Measurements from ENCODE around the gene LRRC2.
"Not testable (repeated sequence)": the region's sequence is repeated elsewhere in the genome, so short reads cannot be mapped to it uniquely, and the experiment has no call there.

LRRC2 gene

GRCh38 chr3:46584598-46585467 lies 18.7 kb upstream of the LRRC2 start:
- DNase-seq (ENCODE audit: low read depth), result no peak

GRCh38 chr3:46580675-46581074 lies 14.6 kb upstream of the LRRC2 start:
- DNase-seq (ENCODE audit: low read depth), result no peak

- no peak for DNase-seq (ENCODE audit: low read depth)
Observed at GRCh38 chr3:46579756-46580286, 13.7 kb upstream of the LRRC2 start.

- DNase-seq (ENCODE audit: low read depth), result no peak
Observed at GRCh38 chr3:46578973-46579755, 13.1 kb upstream of the LRRC2 start.

GRCh38 chr3:46577580-46578249 lies 11.6 kb upstream of the LRRC2 start:
- DNase-seq (ENCODE audit: low read depth), result not testable (repeated sequence)

- no peak for DNase-seq (ENCODE audit: low read depth)
Observed at GRCh38 chr3:46576879-46577278, 10.8 kb upstream of the LRRC2 start.

GRCh38 chr3:46576386-46576785 lies 10.3 kb upstream of the LRRC2 start:
- no peak for DNase-seq (ENCODE audit: low read depth)

- no peak for DNase-seq (ENCODE audit: low read depth)
Observed at GRCh38 chr3:46575577-46576222, 9.6 kb upstream of the LRRC2 start.

GRCh38 chr3:46574881-46575576 lies 8.9 kb upstream of the LRRC2 start:
- no peak for DNase-seq (ENCODE audit: low read depth)

GRCh38 chr3:46574243-46574646 lies 8.1 kb upstream of the LRRC2 start:
- no peak for DNase-seq (ENCODE audit: low read depth)

- DNase-seq (ENCODE audit: low read depth), result no peak
Observed at GRCh38 chr3:46573701-46574100, 7.6 kb upstream of the LRRC2 start.

GRCh38 chr3:46571684-46572083 lies 5.6 kb upstream of the LRRC2 start:
- DNase-seq (ENCODE audit: low read depth), result no peak

- no peak for DNase-seq (ENCODE audit: low read depth)
Observed at GRCh38 chr3:46565607-46566039, 479 bp downstream of the LRRC2 start.

GRCh38 chr3:46565077-46565476 lies 1.0 kb downstream of the LRRC2 start:
- DNase-seq (ENCODE audit: low read depth), result no peak

GRCh38 chr3:46564190-46565021 lies 1.7 kb downstream of the LRRC2 start:
- DNase-seq (ENCODE audit: low read depth), result peak; percentile 33

GRCh38 chr3:46561951-46562350 lies 4.2 kb downstream of the LRRC2 start:
- DNase-seq (ENCODE audit: low read depth), result no peak

GRCh38 chr3:46561511-46561910 lies 4.6 kb downstream of the LRRC2 start:
- no peak for DNase-seq (ENCODE audit: low read depth)

- DNase-seq (ENCODE audit: low read depth), result no peak
Observed at GRCh38 chr3:46559091-46559704, 6.9 kb downstream of the LRRC2 start.

- peak; percentile 86 for DNase-seq (ENCODE audit: low read depth)
Observed at GRCh38 chr3:46558184-46559043, 7.7 kb downstream of the LRRC2 start.
